Activated T-cell treated with anti-CD3 and anti-CD28 coated beads for 24 hours (primary cell): ENCODE results near the gene NTF3.

Experiments used
- DNase-seq: peaks from one replicate; pipeline ENCODE4 v3.0.0-alpha.2; 2020; ENCODE audit warnings: low read depth

Gene NTF3

DNA sequence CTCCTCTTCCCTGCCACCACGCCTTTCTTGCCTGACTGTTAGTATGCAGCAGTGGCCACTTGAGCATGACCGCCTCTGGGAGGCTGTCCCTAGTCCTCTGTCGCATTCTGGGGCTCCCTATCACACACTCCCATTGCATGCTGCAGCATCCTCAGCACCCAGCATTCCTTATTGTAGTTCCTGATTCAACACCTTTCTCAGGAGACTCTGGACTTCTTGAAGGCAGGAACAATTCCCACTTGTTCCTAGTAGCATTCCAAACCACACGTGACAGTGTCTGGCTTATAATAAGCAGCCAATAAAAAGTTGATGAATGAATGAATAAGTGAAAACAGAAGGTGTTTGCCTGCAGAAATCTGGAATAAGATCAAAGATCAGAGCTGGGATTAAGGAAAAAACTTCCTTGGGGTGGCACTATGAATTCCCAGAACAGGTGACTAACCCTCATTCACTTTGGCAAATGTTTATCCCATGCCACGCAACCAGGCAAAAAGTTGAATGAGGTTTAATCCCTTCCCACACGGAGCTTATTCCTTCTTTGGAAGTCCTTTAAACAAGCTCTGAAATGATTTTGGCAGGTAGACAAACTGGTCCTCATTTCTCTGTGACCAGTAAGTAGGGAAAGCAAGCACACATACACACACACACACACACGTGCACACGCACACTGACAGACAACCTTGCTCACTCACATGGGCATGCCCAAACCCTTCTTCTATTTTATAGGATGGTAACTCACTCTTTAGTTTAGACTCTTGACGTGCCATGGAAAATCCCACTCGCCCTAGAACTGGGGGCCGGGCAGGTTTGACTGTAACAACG is 26.5 kb downstream of the NTF3 start:
- no peak for DNase-seq

DNA sequence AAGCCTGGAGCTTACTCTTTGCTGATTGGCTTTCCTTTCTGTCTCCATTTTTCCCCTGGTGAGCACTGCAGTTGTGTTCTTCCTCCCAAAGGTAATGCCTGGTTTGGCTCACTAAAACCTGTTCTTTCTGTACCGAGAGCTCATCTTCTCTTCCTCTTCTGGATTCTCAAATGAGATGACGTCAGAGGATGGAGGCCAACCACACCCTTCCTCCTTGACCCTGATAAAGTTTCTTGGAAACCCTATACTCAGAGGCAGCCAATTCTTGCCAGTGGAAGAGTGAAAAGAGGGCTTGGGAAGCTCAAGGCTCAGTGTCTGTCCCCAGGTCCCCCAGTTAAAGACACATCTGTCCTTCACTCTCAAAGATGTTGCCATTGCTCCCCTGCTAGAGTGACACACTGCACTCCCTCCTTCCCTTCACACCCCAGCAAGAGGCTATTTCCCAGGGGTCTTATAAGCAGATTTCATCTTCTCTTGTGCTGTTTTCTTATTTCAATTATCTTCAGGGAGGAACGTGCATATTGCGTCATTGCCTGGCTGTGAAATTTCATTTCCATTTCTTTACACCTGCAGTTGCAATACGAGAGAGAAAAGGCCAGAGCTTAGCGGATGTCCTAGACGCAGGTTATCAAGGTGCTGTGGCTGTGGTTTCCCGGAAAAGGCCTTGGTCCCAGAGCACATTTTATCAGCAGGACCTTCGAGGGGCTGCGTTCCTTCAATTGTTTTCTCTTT is 27.3 kb downstream of the NTF3 start:
- DNase-seq = no peak

GRCh38 chr12:5460817-5461216 is 28.9 kb downstream of the NTF3 start:
- no peak for DNase-seq

GRCh38 chr12:5461966-5462365 is 30.1 kb downstream of the NTF3 start:
- no peak for DNase-seq

- DNase-seq = no peak
Measured at GRCh38 chr12:5464096-5464495, 32.2 kb downstream of the NTF3 start.

- no peak for DNase-seq
Measured at GRCh38 chr12:5465384-5465783, 33.5 kb downstream of the NTF3 start.

- DNase-seq = no peak
Measured at GRCh38 chr12:5466521-5466960, 34.6 kb downstream of the NTF3 start.

DNA sequence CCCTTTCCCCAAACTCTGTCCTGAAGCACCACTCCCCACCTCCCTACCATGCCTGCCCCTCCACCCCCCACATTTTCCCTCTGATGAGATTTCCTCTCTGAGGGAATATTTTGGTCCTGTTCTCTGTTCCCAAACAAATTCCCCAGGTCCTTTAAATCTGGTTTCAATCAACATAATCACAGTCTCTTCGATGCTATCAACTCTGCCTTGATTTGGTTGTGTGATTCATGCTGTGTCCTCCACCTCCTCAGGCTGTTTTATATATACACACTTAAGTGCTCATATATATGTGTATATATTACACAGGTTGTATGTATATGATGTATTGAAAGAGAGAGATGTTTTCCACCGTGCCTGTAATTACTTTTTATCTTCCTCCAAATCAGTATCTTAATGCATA is 36.0 kb downstream of the NTF3 start:
- no peak for DNase-seq

DNA sequence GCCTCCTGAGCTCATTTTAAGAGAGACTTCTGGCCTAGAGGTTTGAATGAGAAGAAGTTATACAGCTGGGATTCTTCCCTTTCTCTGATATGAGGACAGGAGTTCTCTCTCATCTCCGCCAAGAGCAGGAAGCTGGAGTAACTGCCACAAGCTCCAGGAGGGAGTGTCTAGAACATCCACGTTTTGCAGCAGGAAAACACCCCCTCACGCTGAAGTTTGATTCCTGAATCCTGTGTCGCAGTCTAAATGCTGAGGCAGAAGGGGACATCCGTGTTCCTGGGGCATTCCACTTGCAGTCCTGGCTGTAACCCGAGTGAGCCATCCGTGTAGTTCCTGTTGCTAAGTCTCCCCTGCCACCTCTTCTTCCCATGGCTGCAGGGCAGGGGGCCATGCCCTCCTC is 38.3 kb downstream of the NTF3 start:
- no peak for DNase-seq

DNA sequence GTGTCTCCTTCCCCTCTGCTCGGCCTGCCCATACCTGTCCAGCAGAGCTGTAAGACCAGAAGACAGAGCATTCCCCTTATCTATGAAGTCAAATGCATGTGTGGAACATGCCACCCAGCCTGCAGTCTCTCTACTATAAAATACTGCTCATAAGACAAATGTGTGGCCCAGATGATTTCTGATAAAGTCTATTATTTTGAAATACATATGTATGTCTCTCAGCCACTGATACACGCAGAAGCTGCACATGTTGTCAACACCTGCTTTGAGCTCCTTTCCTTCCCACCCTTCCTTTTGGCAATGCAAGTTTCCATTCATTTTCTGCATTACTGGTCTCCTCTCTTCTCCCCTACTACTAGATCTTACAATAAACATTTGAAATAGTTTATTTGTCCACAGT is 38.8 kb downstream of the NTF3 start:
- DNase-seq = no peak

DNA sequence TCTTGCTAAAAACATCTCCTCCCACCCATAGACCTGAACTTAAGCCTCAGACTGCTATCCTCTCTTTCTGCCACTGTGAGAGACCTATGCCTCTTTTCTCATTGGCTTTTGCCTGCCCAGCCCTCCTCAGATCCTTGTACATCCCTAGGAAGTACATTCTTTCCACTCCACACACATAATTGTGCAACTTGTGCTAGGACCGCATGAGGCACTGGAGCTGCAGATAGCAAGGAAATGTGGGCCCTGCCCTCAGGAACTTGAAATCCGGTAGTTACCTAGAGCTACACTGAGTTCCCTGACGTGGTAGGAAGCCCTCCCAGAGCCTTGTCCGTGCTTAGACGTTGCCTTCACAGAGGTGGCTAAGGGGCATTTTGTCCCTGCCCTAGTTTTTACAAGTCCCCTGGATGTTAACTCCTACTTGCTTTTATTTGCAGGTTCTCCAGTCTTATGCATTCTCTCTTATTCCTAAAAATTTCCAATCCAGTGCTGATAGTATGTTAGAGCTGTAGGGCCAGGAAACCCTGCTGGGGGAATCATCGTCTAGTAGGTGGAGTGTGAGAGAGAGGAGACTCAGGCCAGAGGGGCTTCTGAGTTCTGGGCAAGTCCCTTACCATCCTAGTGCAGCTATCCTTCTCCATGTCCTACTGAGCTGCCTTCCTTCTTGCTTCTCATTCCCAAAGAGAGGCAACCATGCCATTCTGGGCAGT is 41.3 kb downstream of the NTF3 start:
- DNase-seq = no peak

GRCh38 chr12:5473783-5474116 is 41.8 kb downstream of the NTF3 start:
- DNase-seq = no peak

DNA sequence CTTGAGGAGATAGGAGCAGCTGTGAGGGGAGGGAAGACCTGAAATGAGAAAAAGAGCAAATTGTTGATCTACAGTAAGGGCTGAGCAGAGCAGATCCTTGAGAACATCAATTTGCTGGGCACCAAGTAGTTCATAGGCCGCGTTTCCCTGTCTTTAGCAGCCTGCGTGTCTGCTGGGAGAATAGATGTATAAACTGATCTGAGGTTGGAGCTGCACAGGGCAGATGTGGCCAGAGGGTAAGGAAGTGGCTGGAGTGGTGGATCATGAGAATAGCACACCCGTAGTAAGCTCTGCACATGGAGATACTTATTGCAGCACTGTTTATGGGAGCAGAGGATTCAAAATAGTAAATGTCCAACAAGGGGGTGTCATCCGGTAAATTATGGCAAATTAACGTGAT is 44.4 kb downstream of the NTF3 start:
- DNase-seq = no peak

DNA sequence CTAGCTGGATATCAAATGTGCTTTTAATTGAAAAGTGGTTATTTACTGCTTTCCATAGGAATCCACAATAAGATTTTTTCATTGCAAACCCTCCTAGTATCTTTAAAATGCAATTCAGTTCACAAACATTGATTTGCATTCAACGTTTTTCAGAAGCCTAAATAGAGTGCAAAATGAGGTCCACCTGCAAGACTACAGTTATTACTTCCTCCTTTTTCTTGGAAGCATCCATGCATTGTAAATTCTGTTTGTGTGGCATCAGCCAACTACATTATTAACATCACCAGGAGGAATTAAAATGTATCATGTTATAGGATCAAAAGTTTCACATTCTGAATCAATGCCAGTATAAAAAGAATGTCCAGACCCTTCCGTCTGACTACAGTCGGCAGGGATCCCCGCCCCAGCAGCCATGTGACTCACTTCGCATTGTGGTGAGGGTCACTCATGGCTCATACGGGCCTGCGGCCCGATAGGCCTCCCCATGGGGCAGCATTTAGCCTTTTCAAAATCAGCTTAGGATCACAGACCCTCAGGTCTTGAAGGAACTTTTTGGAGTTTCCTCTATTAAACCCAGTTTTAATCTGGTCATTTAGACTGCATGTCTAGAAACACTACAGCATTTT is 46.3 kb downstream of the NTF3 start:
- DNase-seq = no peak

DNA sequence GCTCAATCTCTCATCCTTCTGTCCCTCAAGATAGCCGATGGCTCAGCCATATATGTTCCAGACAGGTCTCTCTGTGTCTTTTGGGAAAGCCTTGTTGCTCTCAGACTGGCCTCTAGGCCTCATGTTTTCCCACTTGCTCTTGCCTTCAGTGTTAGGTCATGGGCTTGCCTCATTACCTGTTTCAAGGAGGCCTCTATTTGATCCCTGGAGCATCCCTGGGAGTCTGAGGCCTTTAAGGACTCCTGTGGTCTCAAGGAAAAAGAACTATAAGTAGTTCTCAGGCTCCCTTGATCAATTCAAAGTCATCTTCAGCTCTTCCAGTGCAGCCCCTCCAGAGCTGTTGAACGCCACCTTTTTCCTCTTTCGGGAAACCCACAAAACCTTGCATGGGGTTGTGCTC is 47.9 kb downstream of the NTF3 start:
- DNase-seq = no peak

- DNase-seq = no peak
Measured at GRCh38 chr12:5480218-5480937, 48.5 kb downstream of the NTF3 start.

- DNase-seq = no peak
Measured at GRCh38 chr12:5480938-5481303, 49.0 kb downstream of the NTF3 start.

GRCh38 chr12:5481645-5482044 is 49.7 kb downstream of the NTF3 start:
- no peak for DNase-seq

GRCh38 chr12:5484426-5484825 is 52.5 kb downstream of the NTF3 start:
- DNase-seq = no peak

DNA sequence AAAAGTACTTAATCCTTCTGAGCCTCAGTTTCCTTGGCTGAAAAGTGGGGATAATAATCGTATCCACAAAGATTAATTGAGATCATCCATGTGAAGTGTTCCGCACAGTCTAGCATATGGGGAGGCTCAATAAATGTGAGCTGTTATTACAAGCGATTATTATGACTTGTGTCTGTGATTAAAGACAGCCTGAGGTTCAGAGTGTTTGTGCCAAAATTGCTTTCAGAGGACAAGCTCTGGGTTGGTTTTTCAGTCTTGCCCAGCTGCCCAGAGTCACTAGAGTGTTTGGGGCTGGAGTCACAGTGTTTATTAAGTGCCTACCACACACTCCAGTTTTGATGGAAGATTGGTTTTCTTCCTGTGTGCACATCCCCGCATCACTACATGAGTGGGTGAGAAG is 53.5 kb downstream of the NTF3 start:
- DNase-seq = no peak

- DNase-seq = no peak
Measured at GRCh38 chr12:5487076-5487475, 55.2 kb downstream of the NTF3 start.
